HepG2 (cell line): ENCODE measurements around the gene ELOVL2.

Experiments used
- ATRX ChIP-seq: sonication (generic); formaldehyde crosslinking; IDR thresholded peaks from 2 replicates; pipeline ENCODE4 v1.4.0; 2020; ENCODE audit warnings: missing genetic modification reagents, borderline replicate concordance
- BCL6 ChIP-seq: IDR thresholded peaks from 2 replicates; pipeline ENCODE4 v1.6.1; 2016; ENCODE audit warnings: missing genetic modification reagents, missing compliant biosample characterization
- CREB1 ChIP-seq, 2 experiments: fragments of 450-650 bp in 1 of 2; IDR thresholded peaks; 2 replicates each; pipeline ENCODE4 v1.6.1; 2016 to 2017; ENCODE audit warnings: control low read depth in 1 of 2, mild to moderate bottlenecking in 1 of 2, missing compliant biosample characterization in 1 of 2, missing genetic modification characterization in 1 of 2
- EZH2 ChIP-seq: conservative IDR thresholded peaks from 2 replicates; pipeline ENCODE4 v1.6.1; 2012; ENCODE audit warnings: mild to moderate bottlenecking, low read depth, low read length, moderate library complexity
- KDM1A ChIP-seq: IDR thresholded peaks from 2 replicates; pipeline ENCODE4 v1.6.1; 2016; ENCODE audit warnings: missing compliant biosample characterization
- NFKBIZ ChIP-seq: IDR thresholded peaks from 2 replicates; pipeline ENCODE4 v1.6.1; 2018; ENCODE audit warnings: missing genetic modification reagents, missing compliant biosample characterization
- TAF1 ChIP-seq: sonication (generic); formaldehyde crosslinking; IDR thresholded peaks from 2 replicates; pipeline ENCODE4 v1.4.0; 2020; ENCODE audit warnings: missing genetic modification reagents
- TCF12 ChIP-seq, 2 experiments: fragments of 450-650 bp in 1 of 2; sonication (generic) in 1 of 2; formaldehyde crosslinking in 1 of 2; IDR thresholded peaks; 2 replicates each; pipeline versions ENCODE4 v1.6.1 to v1.8.0; 2017 to 2022; ENCODE audit warnings: antibody characterized with exemption in 1 of 2, mild to moderate bottlenecking in 1 of 2, missing genetic modification reagents in 1 of 2, moderate library complexity in 1 of 2
- ZNF232 ChIP-seq: sonication (generic); formaldehyde crosslinking; IDR thresholded peaks from 2 replicates; pipeline ENCODE4 v1.4.0; 2020; ENCODE audit warnings: missing genetic modification reagents, borderline replicate concordance
- TF ChIP-seq, protein P1 (sequence below): sonication (generic); formaldehyde crosslinking; IDR thresholded peaks from 2 replicates; pipeline ENCODE4 v1.4.0; 2020; ENCODE audit warnings: missing genetic modification reagents

DNA sequence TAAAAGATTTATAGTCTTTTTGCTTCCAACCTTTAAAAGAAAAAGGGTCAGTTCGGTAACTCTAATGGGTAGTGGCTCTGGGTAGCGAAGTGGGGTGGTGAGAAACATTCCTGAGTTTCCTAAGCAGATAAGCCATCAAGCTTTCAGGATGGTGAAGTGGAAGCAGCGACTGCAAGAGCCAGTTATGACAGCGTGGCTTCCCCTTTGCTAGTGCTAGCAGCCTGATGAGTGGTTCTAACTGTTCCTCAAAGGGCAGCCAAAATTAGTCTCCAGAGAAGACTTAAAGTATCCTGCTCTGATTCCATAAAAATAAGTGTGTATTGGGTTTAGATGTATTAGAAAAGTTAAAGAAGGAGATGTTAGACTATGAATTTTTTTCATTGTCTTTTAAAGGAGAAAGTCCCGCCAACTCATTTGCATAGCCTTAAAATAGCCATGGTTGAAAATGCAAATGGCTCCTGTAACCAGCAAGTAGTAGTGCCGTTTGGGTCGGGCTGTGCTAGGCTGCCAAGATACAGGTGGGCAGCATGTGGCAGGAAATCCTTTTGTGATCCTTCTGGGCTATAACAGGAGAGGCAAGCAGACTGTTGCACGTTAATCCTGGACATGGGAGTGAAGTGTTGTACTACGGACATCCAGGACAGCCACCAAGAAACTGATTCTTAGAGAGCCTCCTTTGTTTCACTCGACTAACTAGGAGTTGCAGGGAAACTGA is 18.0 kb downstream of the ELOVL2 start:
- TF ChIP-seq ZNF232 (no peak), EZH2 (no peak), CREB1 (IDR thresholded peaks at IDR 0.05) (no peak), CREB1 (CRISPR knock-in tag; IDR thresholded peaks at IDR 0.05) (no peak), TCF12 (IDR thresholded peaks at IDR 0.05) (no peak), TCF12 (CRISPR knock-in tag; IDR thresholded peaks at IDR 0.05) (no peak), KDM1A (CRISPR knock-in tag) (no peak), NFKBIZ (no peak), BCL6 (CRISPR knock-in tag) (no peak), ATRX (CRISPR knock-in tag) (no peak), TAF1 (CRISPR knock-in tag) (no peak)
- TF ChIP-seq, protein P1, sequence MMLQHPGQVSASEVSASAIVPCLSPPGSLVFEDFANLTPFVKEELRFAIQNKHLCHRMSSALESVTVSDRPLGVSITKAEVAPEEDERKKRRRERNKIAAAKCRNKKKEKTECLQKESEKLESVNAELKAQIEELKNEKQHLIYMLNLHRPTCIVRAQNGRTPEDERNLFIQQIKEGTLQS = no peak
